Upper lobe of right lung (tissue), 1 donor: ENCODE data around the gene RBM5. TPM values are rescaled to one million over a fixed set of nuclear protein-coding genes. Genes with fewer than 3 reads are reported as not detected.

ENCODE experiments used
- ATAC-seq: fragments of 200-7000 bp; cut with Tn5 transposase; one replicate; pipeline ENCODE4 v1.9.1; 2020; ENCODE audit warnings: mild to moderate bottlenecking, moderate library complexity
- DNase-seq: peaks from one replicate; pipeline ENCODE4 v3.0.0-alpha.2; 2020
- H3K27ac ChIP-seq: fragments of 200-600 bp; one replicate; pipeline ENCODE4 v1.8.0; 2022
- H3K27me3 ChIP-seq: fragments of 200-600 bp; one replicate; pipeline ENCODE4 v1.8.0; 2022; ENCODE audit warnings: mild to moderate bottlenecking
- H3K36me3 ChIP-seq: fragments of 200-600 bp; one replicate; pipeline ENCODE4 v1.8.0; 2022
- H3K4me1 ChIP-seq: fragments of 200-600 bp; one replicate; pipeline ENCODE4 v1.8.0; 2022
- H3K4me3 ChIP-seq: fragments of 200-600 bp; one replicate; pipeline ENCODE4 v1.8.0; 2022; ENCODE audit warnings: mild to moderate bottlenecking
- H3K9me3 ChIP-seq: fragments of 200-600 bp; one replicate; pipeline ENCODE4 v1.8.0; 2022
- intact Hi-C: fragments of 100-400 bp; cut with DNase I; formaldehyde crosslinking; loops from one replicate; pipeline ENCODE4 v1.11.0; 2022
- total RNA-seq: library from RNA; stranded (reverse); fragmentation: NEBNext Ultra II Directional; extraction: Animal tissue kit (Norgen Biotek cat#: 25700); gene quantifications from one replicate; pipeline ENCODE4 v1.2.1, GENCODE V29; 2021
- TF ChIP-seq, protein P1 (sequence below): fragments of 200-600 bp; IDR thresholded peaks from one replicate; pipeline ENCODE4 v1.8.0; 2022; ENCODE audit warnings: antibody characterized with exemption
- donor health status: DM: no; HTN: yes; CAD: no; lungs with severe emphysema.

RBM5 gene
- total RNA-seq, 1 donor from 2014 or later: 161 TPM

DNA sequence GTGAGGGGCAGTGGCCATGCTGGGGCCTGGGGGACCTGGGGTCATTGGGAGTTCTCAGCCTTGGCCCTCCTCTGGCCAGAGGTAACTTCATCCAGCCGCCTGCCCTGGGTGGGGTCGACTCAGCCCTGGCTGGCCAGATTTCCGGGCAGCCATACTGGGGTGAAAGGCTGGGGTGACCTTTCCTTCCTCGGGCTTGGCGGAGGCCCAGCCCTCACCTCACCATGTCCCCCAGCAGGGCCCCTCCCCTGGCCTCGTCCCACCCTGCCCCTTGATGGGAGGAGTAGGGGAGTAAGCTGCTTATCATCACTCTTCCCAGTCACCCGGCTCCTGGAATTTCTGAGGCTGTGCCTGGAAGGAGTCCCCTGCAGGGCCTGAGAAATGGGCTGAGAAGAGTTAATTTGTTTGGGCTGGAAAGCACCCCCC, 71.9 kb downstream of the RBM5 start:
- Histone ChIP-seq H3K27ac (peak overlapping the region; percentile 75), H3K9me3 (no peaks in the 10 kb centered on the region), H3K4me3 (no peak overlapping the region), H3K36me3 (no peaks in the 10 kb centered on the region), H3K27me3 (no peaks in the 10 kb centered on the region), H3K4me1 (peaks cover 75% of the 10 kb centered on the region)
- TF ChIP-seq, protein P1, sequence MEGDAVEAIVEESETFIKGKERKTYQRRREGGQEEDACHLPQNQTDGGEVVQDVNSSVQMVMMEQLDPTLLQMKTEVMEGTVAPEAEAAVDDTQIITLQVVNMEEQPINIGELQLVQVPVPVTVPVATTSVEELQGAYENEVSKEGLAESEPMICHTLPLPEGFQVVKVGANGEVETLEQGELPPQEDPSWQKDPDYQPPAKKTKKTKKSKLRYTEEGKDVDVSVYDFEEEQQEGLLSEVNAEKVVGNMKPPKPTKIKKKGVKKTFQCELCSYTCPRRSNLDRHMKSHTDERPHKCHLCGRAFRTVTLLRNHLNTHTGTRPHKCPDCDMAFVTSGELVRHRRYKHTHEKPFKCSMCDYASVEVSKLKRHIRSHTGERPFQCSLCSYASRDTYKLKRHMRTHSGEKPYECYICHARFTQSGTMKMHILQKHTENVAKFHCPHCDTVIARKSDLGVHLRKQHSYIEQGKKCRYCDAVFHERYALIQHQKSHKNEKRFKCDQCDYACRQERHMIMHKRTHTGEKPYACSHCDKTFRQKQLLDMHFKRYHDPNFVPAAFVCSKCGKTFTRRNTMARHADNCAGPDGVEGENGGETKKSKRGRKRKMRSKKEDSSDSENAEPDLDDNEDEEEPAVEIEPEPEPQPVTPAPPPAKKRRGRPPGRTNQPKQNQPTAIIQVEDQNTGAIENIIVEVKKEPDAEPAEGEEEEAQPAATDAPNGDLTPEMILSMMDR: no peak
- DNase-seq (no peak), ATAC-seq (peak; percentile 33)
- intact Hi-C loops: no loop called here

DNA sequence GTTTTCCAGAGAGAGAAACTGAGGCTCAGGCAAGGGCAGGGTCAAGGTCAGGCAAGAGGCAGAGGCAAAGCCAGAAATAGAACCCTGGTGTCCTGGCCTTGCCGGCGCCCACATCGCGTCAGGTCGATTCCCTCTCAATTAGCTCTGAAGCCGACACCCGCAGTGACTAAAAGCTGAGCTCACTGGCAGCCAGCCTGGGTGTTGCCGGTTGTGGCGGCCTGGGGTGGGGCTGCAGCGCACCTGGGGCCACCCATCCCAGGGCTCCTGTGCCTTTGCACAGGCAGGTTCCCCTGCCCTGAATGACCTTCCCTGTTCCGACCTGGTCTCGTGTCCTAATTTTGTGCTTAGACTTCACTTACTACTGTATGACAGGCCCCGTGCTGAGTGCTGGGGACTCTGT, 72.6 kb downstream of the RBM5 start:
- Histone ChIP-seq H3K27ac (peak overlapping the region; percentile 75), H3K27me3 (no peaks in the 10 kb centered on the region), H3K4me1 (peaks cover 74% of the 10 kb centered on the region), H3K9me3 (no peaks in the 10 kb centered on the region), H3K4me3 (no peak overlapping the region), H3K36me3 (no peaks in the 10 kb centered on the region)
- ATAC-seq: no peak
- TF ChIP-seq, protein P1: no peak
- no peak for DNase-seq
- intact Hi-C loops: no loop called here

- H3K27ac ChIP-seq: peak overlapping the region; percentile 75
- peak; percentile 1 for ATAC-seq
- no peaks in the 10 kb centered on the region for H3K9me3 ChIP-seq
- DNase-seq: no peak
- TF ChIP-seq, protein P1: no peak
- peaks cover 76% of the 10 kb centered on the region for H3K4me1 ChIP-seq
- no peaks in the 10 kb centered on the region for H3K36me3 ChIP-seq
- intact Hi-C loops: no loop called here
- H3K27me3 ChIP-seq: no peaks in the 10 kb centered on the region
- H3K4me3 ChIP-seq: no peak overlapping the region
These were observed 73.5 kb downstream of the RBM5 start for GRCh38 chr3:50162034-50162883.

DNA sequence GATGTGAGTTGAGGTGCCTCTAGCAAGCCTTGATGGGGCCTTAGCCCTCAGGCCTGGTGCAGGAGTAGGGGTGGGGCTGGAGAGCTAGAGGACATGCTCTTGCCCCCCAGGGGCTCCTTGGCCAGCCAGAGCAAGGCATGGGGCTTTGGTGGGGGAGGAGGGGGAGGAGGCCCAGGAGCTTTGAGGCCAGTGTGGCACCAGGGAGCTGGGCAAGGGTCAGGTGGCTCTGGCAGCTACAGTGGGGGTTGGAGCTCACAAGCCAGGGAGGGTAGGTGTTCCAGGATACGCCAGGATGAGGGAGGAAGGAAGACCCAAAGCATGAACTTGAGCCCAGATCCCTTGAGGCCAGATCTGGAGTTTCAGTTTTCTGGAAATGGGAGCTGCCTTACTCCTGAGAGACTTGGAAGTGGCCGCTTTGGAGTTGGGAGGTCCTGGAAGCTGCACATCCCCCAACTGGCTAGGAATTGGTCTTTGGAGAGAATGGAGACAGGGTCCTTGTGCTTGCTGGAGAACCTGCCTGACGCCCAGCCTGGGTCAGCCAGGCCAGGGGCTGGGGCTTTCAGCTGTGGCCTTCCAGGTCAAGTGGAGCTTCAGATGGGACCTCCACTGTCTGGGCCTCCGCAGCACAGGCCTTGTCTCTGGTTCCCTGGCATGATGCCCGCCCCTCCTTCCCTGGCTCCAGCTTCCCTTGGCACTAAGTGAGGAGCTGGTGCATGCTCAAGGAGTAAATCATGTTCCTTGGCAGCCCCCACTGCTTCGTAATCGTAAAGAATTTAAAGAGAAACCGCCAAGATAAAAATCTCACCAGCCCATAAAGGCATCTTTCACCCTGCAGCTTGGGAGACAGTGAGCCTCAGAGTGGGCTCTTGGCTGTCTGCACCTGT, 75.1 kb downstream of the RBM5 start:
- DNase-seq (peak; percentile 80), ATAC-seq (peak; percentile 16)
- intact Hi-C loops: no loop called here
- H3K4me1 ChIP-seq: peaks cover 79% of the 10 kb centered on the region
- no peak overlapping the region for H3K4me3 ChIP-seq
- peak overlapping the region; percentile 76 for H3K27ac ChIP-seq
- no peaks in the 10 kb centered on the region for H3K36me3 ChIP-seq
- TF ChIP-seq, protein P1: no peak
- H3K27me3 ChIP-seq: no peaks in the 10 kb centered on the region
- no peaks in the 10 kb centered on the region for H3K9me3 ChIP-seq

DNA sequence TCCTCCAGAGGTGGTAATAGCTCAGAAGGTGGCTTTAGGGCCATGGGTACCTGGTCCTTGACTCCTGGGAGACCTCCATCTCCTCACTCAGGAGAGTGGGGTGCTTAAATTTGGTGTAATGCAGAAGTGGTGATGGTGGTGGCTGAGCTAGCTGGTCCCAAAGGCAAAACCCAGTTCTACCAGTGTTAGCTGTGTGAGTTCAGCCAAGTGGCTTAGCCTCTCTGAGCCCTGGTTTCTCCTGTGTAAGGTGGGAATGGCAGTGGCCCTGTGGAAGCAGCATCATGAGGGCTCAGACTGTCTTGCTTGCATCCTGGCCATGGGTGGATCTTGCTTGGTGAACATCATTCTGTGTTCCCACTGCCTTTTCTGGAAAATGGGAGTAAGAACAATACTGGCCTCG, 75.8 kb downstream of the RBM5 start:
- no peak for ATAC-seq
- Histone ChIP-seq H3K27ac (peak overlapping the region; percentile 76), H3K4me3 (no peak overlapping the region), H3K27me3 (no peaks in the 10 kb centered on the region), H3K9me3 (no peaks in the 10 kb centered on the region), H3K36me3 (no peaks in the 10 kb centered on the region), H3K4me1 (peaks cover 79% of the 10 kb centered on the region)
- intact Hi-C loops: no loop called here
- no peak for DNase-seq
- TF ChIP-seq, protein P1: no peak
